ENCODE measurements around the gene DNALI1. TPM values are rescaled to one million over a fixed set of nuclear protein-coding genes. Genes with fewer than 3 reads are reported as not detected.
"Not testable (repeated sequence)": the region's sequence is repeated elsewhere in the genome, so short reads cannot be mapped to it uniquely, and the experiment has no call there.

DNALI1 gene
- total RNA-seq, 1 experiment from 2014 or later: not detected

- ChIA-PET CTCF (no interaction called here), POLR2A (interaction anchor here (0.8 to 1.0 kb wide), 2 partner anchors 12 to 22 kb away, joined by 3 to 5 read pairs; partner anchors contain the start of gene SNIP1)
- Mint-ChIP-seq H3K4me1 (ENCODE audit: insufficient read depth, unreplicated experiment) (no peaks in the 10 kb centered on the region), H3K36me3 (ENCODE audit: insufficient read depth, unreplicated experiment) (peaks cover 88% of the 10 kb centered on the region), H3K27me3 (ENCODE audit: insufficient read depth, unreplicated experiment) (no peaks in the 10 kb centered on the region), H3K9me3 (ENCODE audit: unreplicated experiment) (no peaks in the 10 kb centered on the region), H3K27ac (ENCODE audit: low read depth, unreplicated experiment) (no peak overlapping the region), H3K4me3 (ENCODE audit: unreplicated experiment) (no peak overlapping the region)
- intact Hi-C loops (cut with micrococcal nuclease): no loop called here
- DNase-seq (ENCODE audit: unreplicated experiment): no peak
- BruUV-seq (replicated peaks): no TSS peak
- TF ChIP-seq, protein P1, sequence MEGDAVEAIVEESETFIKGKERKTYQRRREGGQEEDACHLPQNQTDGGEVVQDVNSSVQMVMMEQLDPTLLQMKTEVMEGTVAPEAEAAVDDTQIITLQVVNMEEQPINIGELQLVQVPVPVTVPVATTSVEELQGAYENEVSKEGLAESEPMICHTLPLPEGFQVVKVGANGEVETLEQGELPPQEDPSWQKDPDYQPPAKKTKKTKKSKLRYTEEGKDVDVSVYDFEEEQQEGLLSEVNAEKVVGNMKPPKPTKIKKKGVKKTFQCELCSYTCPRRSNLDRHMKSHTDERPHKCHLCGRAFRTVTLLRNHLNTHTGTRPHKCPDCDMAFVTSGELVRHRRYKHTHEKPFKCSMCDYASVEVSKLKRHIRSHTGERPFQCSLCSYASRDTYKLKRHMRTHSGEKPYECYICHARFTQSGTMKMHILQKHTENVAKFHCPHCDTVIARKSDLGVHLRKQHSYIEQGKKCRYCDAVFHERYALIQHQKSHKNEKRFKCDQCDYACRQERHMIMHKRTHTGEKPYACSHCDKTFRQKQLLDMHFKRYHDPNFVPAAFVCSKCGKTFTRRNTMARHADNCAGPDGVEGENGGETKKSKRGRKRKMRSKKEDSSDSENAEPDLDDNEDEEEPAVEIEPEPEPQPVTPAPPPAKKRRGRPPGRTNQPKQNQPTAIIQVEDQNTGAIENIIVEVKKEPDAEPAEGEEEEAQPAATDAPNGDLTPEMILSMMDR (IDR thresholded peaks at IDR 0.05; ENCODE audit: unreplicated experiment): no peak
These were observed 19.0 kb downstream of the DNALI1 start for GRCh38 chr1:37575692-37576091.

- ChIA-PET CTCF (interaction anchor here (0.6 kb wide), 1 partner anchor 398 kb away, joined by 3 read pairs; no protein-coding TSS in a partner anchor), POLR2A (interaction anchor here (1.7 to 2.2 kb wide), 2 partner anchors 9 to 11 kb away, joined by 4 to 10 read pairs; partner anchors contain the start of gene GNL2)
- H3K4me3 Mint-ChIP-seq (ENCODE audit: unreplicated experiment); H3K27ac Mint-ChIP-seq (ENCODE audit: low read depth, unreplicated experiment); BruUV-seq (replicated peaks); H3K27me3 Mint-ChIP-seq (ENCODE audit: insufficient read depth, unreplicated experiment); intact Hi-C loops (cut with micrococcal nuclease); H3K9me3 Mint-ChIP-seq (ENCODE audit: unreplicated experiment); DNase-seq (ENCODE audit: unreplicated experiment); H3K4me1 Mint-ChIP-seq (ENCODE audit: insufficient read depth, unreplicated experiment): not testable (repeated sequence)
- H3K36me3 Mint-ChIP-seq (ENCODE audit: insufficient read depth, unreplicated experiment): peaks cover 100% of the 10 kb centered on the region
These were observed 27.8 kb downstream of the DNALI1 start for GRCh38 chr1:37584544-37584943.

GRCh38 chr1:37588939-37589338, 32.2 kb downstream of the DNALI1 start:
- no TSS peak for BruUV-seq (replicated peaks)
- DNase-seq (ENCODE audit: unreplicated experiment): no peak
- Mint-ChIP-seq H3K9me3 (ENCODE audit: unreplicated experiment) (no peaks in the 10 kb centered on the region), H3K36me3 (ENCODE audit: insufficient read depth, unreplicated experiment) (peaks cover 91% of the 10 kb centered on the region), H3K27ac (ENCODE audit: low read depth, unreplicated experiment) (no peak overlapping the region), H3K4me1 (ENCODE audit: insufficient read depth, unreplicated experiment) (no peaks in the 10 kb centered on the region), H3K4me3 (ENCODE audit: unreplicated experiment) (no peak overlapping the region), H3K27me3 (ENCODE audit: insufficient read depth, unreplicated experiment) (no peaks in the 10 kb centered on the region)
- intact Hi-C loops (cut with micrococcal nuclease): no loop called here
- TF ChIP-seq, protein P1 (IDR thresholded peaks at IDR 0.05; ENCODE audit: unreplicated experiment): no peak
- ChIA-PET POLR2A (no interaction called here), CTCF (interaction anchor here (0.5 to 1.0 kb wide), 2 partner anchors 371 to 1246 kb away, joined by 4 read pairs; no protein-coding TSS in a partner anchor)

- no TSS peak for BruUV-seq (replicated peaks)
- ChIA-PET POLR2A (interaction anchor here (1.5 kb wide), 1 partner anchor 10 kb away, joined by 4 read pairs; no protein-coding TSS in a partner anchor), CTCF (interaction anchor here (0.5 kb wide), 1 partner anchor 29 kb away, joined by 4 read pairs; no protein-coding TSS in a partner anchor)
- intact Hi-C loops (cut with micrococcal nuclease): loop anchor here (10.0 kb wide), 1 partner anchor 119 kb away; the partner anchor contains the start of gene ZC3H12A
- Mint-ChIP-seq H3K27me3 (ENCODE audit: insufficient read depth, unreplicated experiment) (no peaks in the 10 kb centered on the region), H3K9me3 (ENCODE audit: unreplicated experiment) (no peaks in the 10 kb centered on the region), H3K36me3 (ENCODE audit: insufficient read depth, unreplicated experiment) (peaks cover 43% of the 10 kb centered on the region), H3K27ac (ENCODE audit: low read depth, unreplicated experiment) (no peak overlapping the region), H3K4me1 (ENCODE audit: insufficient read depth, unreplicated experiment) (no peaks in the 10 kb centered on the region), H3K4me3 (ENCODE audit: unreplicated experiment) (peak overlapping the region; percentile 35)
- DNase-seq (ENCODE audit: unreplicated experiment): no peak
- TF ChIP-seq, protein P1 (IDR thresholded peaks at IDR 0.05; ENCODE audit: unreplicated experiment): no peak
These were observed 37.0 kb downstream of the DNALI1 start for GRCh38 chr1:37593726-37594125.

Measured in MCF 10A (cell line).